Endothelial cell of umbilical vein (primary cell): Measurements from ENCODE around the gene RRP1.

Source experiments
- EZH2 ChIP-seq: IDR thresholded peaks from 2 replicates; pipeline ENCODE4 v1.6.1; 2012; ENCODE audit warnings: borderline replicate concordance, low read depth, mild to moderate bottlenecking, moderate library complexity, low read length, inconsistent platforms; ENCODE audit not compliant: severe bottlenecking
- JUN ChIP-seq: IDR thresholded peaks from 2 replicates; pipeline ENCODE4 v1.6.1; 2011; ENCODE audit warnings: borderline replicate concordance, low read depth; ENCODE audit not compliant: insufficient read length, insufficient read depth
- POLR2A ChIP-seq: IDR thresholded peaks from 2 replicates; pipeline ENCODE4 v1.6.1; 2012; ENCODE audit warnings: low read depth, mild to moderate bottlenecking, control low read depth, low read length
- TF ChIP-seq, protein P1 (sequence below): IDR thresholded peaks from 2 replicates; pipeline ENCODE4 v1.6.1; 2011; ENCODE audit not compliant: insufficient read depth, insufficient read length
- TF ChIP-seq, protein P2 (sequence below), 2 donors: IDR thresholded peaks; 1 replicate in 1 of 2; 2 replicates in 1 of 2; pipeline ENCODE4 v1.5.1; 2011; ENCODE audit warnings: low read length in 2 of 2, mild to moderate bottlenecking in 2 of 2, moderate library complexity in 2 of 2, control low read depth in 1 of 2, inconsistent platforms in 1 of 2, low read depth in 1 of 2; ENCODE audit not compliant: insufficient read depth in 1 of 2; ENCODE audit errors: extremely low read depth in 1 of 2

DNA sequence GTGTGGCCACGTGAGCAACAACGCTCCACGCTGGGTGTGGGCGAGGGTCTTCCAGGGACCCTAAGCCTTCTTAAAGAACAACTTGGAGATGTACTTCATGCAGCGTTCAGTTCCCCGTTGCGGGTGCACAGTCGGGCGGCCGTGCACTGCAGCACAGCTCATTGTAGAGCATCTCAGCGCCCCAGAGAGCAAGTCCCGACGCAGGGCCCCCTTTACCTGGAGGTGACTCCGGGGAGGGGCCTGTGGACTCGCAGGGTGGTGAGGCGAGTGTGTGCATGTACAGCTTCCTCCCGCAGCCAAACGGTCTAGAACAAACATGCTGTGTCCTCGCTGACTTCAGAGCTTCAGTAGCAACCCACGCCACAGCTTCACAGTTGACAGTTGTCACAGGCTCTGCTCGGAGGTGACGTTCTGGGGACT, 19.5 kb downstream of the RRP1 start:
- TF ChIP-seq, protein P1, sequence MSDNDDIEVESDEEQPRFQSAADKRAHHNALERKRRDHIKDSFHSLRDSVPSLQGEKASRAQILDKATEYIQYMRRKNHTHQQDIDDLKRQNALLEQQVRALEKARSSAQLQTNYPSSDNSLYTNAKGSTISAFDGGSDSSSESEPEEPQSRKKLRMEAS = no peak
- TF ChIP-seq, protein P2, sequence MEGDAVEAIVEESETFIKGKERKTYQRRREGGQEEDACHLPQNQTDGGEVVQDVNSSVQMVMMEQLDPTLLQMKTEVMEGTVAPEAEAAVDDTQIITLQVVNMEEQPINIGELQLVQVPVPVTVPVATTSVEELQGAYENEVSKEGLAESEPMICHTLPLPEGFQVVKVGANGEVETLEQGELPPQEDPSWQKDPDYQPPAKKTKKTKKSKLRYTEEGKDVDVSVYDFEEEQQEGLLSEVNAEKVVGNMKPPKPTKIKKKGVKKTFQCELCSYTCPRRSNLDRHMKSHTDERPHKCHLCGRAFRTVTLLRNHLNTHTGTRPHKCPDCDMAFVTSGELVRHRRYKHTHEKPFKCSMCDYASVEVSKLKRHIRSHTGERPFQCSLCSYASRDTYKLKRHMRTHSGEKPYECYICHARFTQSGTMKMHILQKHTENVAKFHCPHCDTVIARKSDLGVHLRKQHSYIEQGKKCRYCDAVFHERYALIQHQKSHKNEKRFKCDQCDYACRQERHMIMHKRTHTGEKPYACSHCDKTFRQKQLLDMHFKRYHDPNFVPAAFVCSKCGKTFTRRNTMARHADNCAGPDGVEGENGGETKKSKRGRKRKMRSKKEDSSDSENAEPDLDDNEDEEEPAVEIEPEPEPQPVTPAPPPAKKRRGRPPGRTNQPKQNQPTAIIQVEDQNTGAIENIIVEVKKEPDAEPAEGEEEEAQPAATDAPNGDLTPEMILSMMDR (IDR thresholded peaks at IDR 0.05; ENCODE audit: extremely low read depth in 1 of 2, insufficient read depth in 1 of 2, low read depth in 1 of 2, low read length in 2 of 2) = no peak
- TF ChIP-seq POLR2A (no peak), EZH2 (no peak), JUN (no peak)
